GM21528 (cell line): ENCODE measurements around the gene TWIST2.

ENCODE experiments used
- ATAC-seq: cut with Tn5 transposase; IDR thresholded peaks from one replicate; pipeline ENCODE4 v1.9.1; 2021; ENCODE audit warnings: mild to moderate bottlenecking, moderate library complexity; ENCODE audit not compliant: unreplicated experiment, low FRiP score

The TWIST2 gene

DNA sequence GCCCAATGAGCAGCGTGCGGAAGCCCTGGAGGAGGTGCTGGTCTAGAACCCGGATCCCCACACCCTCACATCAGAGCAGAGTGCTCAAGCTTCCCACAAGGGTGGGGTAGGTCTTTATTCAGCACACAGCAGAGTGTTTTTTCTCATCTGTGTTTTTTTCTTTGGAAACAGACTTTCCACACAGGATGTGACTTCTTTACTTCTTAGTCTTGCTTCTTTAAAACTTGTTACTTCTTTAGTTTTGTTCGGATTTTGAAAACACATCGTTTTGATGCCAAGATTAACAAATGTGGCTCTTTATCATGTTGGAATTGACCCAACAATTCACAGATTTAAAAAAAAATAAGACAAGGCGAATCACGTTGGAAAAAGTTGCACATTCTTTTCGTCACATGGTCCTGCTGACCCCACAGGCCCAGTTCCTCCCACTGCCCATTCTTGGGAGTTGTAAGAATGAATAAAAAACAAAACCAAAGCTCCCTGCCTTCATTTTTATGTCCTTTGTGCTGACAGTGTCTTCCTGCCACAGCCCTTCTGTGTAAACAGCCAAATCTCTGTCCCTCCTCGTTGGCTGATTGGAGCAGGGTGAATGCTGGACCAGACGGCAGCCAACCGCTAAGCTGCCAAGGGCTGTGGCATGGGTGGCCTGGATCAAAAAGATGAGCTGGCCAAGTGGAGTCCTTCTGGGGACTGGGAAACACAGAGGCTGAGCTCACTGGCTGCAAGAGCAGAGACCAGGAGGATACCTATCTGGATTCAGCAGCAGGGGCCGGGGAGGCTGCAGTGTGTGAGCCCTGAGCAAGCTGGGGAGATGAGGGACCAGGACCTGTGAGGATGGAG is 81.6 kb downstream of the TWIST2 start:
- no peak for ATAC-seq

- no peak for ATAC-seq
These were observed 82.3 kb downstream of the TWIST2 start for GRCh38 chr2:238930216-238930615.

GRCh38 chr2:238936162-238937052 is 88.5 kb downstream of the TWIST2 start:
- no peak for ATAC-seq

GRCh38 chr2:238938003-238938400 is 90.1 kb downstream of the TWIST2 start:
- no peak for ATAC-seq

DNA sequence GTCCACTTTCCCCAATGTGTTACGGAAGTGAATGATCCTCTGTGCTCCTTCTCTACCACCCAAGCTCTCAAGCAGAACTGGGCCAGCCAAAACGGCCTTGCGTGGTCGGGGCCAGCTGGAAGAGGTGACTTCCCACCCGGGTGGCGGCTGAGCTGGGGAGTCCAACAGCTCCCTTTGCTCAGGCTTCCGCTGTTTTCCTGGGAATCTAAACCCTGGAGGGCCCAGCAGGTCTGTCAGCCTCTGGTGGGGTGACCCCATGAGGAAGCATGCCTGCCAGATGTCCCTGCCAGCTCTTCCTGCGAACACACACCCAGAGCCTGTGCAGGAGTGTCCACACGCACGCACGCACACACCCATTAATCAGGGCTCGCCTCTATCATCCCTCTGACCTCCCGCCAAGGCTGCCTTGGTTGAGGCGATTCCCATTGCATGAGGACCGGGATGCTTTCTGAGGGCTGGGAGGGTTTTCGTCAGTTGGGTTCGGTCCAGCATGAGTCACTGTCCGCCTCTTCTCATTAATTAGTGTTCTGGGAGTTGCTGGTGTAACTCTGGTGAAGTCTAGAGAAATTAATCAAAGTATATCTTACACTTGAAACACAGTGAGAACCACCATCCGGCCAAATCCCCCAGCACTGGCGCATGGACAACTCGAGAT is 90.6 kb downstream of the TWIST2 start:
- no peak for ATAC-seq

GRCh38 chr2:238939074-238939473 is 91.2 kb downstream of the TWIST2 start:
- ATAC-seq: no peak

GRCh38 chr2:238939521-238940403 is 91.9 kb downstream of the TWIST2 start:
- ATAC-seq: no peak

DNA sequence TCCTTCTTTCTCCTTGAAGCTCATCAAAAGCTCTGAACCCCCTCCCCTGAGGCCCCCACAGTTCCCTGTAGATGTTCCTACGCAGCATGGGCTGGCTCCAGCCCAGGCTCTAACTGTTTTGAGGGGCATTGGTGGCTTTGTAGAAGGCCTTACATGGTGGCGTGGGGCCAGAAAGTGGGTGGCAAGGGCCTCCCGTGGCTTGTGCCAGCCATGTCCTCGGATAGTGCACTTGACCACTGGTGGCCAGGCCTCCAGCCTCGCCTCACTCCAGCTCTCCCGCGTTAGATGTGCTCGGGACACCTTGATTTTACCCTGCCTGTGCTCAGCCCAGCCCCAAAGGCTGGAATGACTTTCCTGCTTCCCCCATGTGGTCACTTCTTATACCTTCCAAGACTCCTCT is 92.9 kb downstream of the TWIST2 start:
- no peak for ATAC-seq

DNA sequence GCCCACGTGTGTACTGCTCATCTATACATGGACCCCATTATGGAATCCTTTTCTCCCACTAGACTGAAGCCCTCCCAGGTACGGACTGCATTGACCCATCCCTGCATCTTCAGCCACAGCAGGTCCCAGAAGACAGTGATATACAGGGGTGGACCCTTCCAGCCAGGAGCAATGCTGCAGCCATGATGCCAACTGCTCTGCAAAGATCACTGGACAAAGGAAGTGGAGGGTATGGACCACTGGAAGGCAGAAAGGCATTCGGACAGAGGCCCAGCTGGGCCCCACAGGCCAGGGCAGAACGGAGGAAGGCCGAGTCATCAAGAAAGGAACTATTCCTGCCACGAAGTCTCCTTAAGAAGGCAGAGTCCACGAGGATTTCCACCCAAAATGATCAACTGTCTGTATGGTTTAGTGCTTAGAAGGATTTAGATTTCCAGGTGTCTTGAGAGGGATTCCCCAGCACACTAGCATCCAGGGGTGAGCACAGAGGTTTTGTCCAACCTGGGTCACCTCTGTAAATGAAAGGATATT is 93.4 kb downstream of the TWIST2 start:
- ATAC-seq: no peak

DNA sequence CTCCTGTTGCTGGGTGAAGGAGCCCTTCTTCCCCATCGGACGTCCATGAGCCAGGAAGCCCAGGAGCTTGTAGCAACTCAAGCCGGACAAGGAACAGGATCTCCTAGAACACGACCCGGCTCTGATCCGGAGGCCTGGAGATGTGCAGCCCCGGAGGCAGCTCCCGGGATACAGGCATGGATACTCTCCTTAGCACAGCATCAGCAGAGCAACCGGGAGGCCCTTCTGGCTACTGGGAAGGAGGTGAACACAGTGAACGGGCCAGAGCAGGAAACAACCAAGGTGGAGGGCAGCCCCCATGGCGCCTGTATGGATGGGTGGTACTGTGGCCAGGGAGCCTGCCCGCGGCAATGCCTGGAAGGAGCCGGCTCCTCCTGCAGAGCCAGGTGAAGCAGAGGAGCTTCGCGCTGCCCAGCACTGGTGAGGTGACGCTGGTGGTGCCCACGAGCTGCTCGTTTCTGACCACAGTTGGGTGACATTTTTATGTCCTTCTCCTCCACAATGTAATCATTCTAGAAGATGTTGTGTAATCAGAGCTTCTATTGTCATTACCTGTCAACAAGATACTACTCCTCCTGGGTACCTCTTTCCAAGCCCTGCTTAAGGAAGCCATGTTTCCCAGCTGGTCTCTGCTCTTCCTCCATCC is 94.3 kb downstream of the TWIST2 start:
- no peak for ATAC-seq

- ATAC-seq: no peak
These were observed 94.9 kb downstream of the TWIST2 start for GRCh38 chr2:238942726-238943300.

- ATAC-seq: no peak
These were observed 95.6 kb downstream of the TWIST2 start for GRCh38 chr2:238943338-238944067.

DNA sequence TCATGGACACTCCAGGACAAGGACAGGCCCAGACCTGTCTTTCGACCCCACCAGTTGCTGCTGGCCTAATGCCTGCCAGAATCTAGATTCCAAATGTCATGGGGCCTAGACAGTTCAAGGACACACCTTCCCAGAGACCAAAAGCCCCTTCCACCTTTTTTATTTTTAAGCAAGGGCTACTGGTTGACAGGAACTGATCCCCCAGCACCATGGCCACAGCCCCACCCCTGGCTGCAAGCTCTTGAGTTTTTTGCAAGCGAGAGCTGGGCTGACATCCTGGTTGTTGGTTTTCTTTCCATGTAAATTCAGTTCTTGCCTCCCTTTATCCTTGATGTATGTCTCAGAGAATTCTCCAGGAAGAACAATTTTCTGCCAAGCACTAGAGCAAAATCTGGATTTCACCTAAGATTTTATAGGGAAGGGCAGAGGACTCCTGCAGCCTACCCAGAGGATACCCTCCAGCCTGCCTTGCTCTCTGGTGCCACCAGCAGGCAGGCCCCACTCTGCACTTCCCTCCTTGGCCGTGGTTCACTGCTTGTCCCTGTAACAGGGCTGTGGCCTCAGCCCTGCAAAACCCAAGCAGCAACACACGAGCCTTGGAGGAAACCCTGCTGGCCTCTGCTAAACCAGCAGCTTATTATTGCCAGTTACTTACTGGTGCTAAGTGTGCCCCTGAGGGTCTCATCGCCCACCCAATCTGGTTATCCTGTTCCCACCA is 97.7 kb downstream of the TWIST2 start:
- ATAC-seq: no peak

DNA sequence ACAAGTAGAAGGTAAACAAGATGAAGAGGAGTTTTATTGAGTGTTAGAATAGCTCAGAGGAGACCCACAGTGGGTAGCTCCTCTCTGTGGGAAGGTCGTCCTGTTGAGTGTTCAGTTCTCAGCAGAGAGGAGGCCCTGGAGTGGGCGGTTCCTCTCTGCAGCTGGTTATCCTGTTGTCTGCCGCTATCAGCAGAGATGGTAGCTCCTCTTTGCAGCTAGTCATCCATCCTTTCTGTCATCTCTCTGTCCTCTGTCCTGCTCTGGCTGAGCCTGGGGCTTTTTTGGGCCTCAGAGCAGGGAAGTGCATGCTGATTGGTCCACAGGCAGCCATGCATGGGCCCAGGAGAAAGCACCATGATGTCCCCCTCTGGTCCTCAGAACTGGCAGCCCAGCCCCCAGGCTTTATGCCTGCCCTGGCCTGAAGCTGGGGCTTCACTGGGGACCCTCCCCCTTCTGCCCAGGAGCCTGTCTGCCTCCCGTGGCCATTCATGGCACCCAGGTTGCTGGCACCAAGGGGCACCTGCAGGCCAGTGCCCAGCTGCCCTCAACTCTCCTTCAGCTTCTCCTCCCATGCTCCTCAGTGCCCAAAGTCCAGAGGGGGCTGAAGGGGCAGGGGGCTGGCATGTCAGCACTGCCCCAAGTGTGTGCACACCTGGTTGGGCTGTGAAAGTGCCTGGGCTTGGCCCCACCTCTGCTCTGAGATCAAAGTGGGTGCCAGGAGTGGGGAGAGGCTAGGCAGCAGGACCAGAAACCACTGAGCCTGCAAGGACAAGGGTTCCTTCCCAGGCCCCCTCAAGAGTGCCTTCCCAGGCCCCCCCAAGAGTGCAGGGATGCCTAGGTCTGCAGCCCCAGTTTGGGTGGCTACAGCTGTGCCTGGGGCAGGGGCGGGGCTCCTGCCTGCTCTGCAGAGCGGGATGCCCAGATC is 98.7 kb downstream of the TWIST2 start:
- no peak for ATAC-seq

DNA sequence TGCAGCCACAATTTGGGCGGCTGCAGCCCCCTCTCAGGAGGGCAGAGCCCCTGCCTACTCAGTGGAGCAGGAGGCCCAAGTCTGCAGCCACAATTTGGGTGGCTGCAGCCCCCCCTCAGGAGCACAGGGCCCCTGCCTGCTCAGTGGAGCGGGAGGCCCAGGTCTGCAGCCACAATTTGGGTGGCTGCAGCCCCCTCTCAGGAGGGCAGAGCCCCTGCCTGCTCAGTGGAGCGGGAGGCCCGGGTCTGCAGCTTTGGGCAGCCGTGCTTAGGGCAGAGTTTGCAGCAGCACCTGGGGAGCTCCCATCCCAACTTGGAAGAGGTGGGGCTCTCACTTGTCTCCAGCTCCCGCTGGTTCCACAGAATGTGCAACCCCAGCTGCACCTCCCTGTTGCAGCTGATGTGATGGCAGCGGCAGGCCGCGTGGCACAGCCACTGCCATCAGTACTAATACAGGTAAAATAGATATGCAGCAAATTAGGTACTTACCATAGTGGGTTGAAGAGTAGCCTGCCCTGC is 99.4 kb downstream of the TWIST2 start:
- ATAC-seq: no peak

GRCh38 chr2:238947920-238948710 is 100.2 kb downstream of the TWIST2 start:
- ATAC-seq: no peak
